SK-N-SH (cell line): ENCODE data around the gene C1RL. TPM values are rescaled to one million over a fixed set of nuclear protein-coding genes. Genes with fewer than 3 reads are reported as not detected.
"Not testable (repeated sequence)": the region's sequence is repeated elsewhere in the genome, so short reads cannot be mapped to it uniquely, and the experiment has no call there.

ENCODE experiments used
- CTCF ChIA-PET: fragments of 300-600, 350-600 bp; formaldehyde crosslinking; extraction: SDS; loops from one replicate; lab custom pipeline; 2021; lab: Yijun Ruan, JAX
- POLR2A ChIA-PET: fragments of 350-600 bp; sonication (Branson Sonifier 250); formaldehyde crosslinking; extraction: SDS; loops from one replicate; lab custom pipeline; 2020; ENCODE audit warnings: antibody characterized with exemption, inconsistent platforms; lab: Yijun Ruan, JAX
- DNase-seq: peaks from one replicate; pipeline ENCODE4 v3.0.0; 2012
- H2AFZ ChIP-seq: fragments of 200-600 bp; sonication (generic); 2 replicates; pipeline ENCODE4 v1.8.1; 2016; ENCODE audit warnings: antibody characterized with exemption, mild to moderate bottlenecking, low read depth
- H3F3A ChIP-seq: fragments of 200-600 bp; sonication (generic); replicated peaks from 2 replicates; pipeline ENCODE3; 2016; ENCODE audit warnings: antibody characterized with exemption, mild to moderate bottlenecking; ENCODE audit not compliant: insufficient read depth
- H3K27ac ChIP-seq, 2 experiments: fragments of 200-500 bp in 1 of 2; fragments of 200-600 bp in 1 of 2; sonication (Bioruptor generic) in 1 of 2; sonication (generic), shearing (Covaris generic) in 1 of 2; 2 replicates each; pipeline versions ENCODE4 v1.5.1 to v1.6.1; 2014 to 2016; ENCODE audit warnings: low read depth in 2 of 2, inconsistent platforms in 1 of 2, low read length in 1 of 2, mild to moderate bottlenecking in 1 of 2, mixed read lengths in 1 of 2
- H3K27me3 ChIP-seq: fragments of 200-600 bp; sonication (generic), shearing (Covaris generic); 2 replicates; pipeline ENCODE4 v1.6.1; 2016; ENCODE audit warnings: mixed run types; ENCODE audit not compliant: insufficient read depth
- H3K36me3 ChIP-seq, 2 experiments: fragments of 200-500 bp in 1 of 2; fragments of 200-600 bp in 1 of 2; sonication (Bioruptor generic) in 1 of 2; sonication (generic) in 1 of 2; replicated peaks in 1 of 2; 2 replicates each; pipeline versions ENCODE3 to v1.5.1; 2014 to 2016; ENCODE audit warnings: low read length in 1 of 2, mild to moderate bottlenecking in 1 of 2; ENCODE audit not compliant: insufficient read depth in 2 of 2, control insufficient read depth in 1 of 2
- H3K4me1 ChIP-seq, 2 experiments: fragments of 200-500 bp in 1 of 2; fragments of 200-600 bp in 1 of 2; sonication (Bioruptor generic) in 1 of 2; sonication (generic), shearing (Covaris generic) in 1 of 2; 2 replicates each; pipeline versions ENCODE4 v1.5.1 to v1.6.1; 2014 to 2016; ENCODE audit warnings: low read depth in 1 of 2, low read length in 1 of 2, mixed run types in 1 of 2; ENCODE audit not compliant: insufficient read depth in 2 of 2, control insufficient read depth in 1 of 2
- H3K4me2 ChIP-seq: fragments of 200-600 bp; sonication (generic), shearing (Covaris generic); 2 replicates; pipeline ENCODE4 v1.6.1; 2017; ENCODE audit warnings: mixed run types
- H3K4me3 ChIP-seq, 2 experiments: fragments of 200-500 bp in 1 of 2; fragments of 200-600 bp in 1 of 2; sonication (Bioruptor generic) in 1 of 2; sonication (generic), shearing (Covaris generic) in 1 of 2; 2 replicates each; pipeline versions ENCODE4 v1.5.1 to v1.8.1; 2014 to 2016; ENCODE audit warnings: low read depth in 2 of 2, inconsistent platforms in 1 of 2, low read length in 1 of 2, mild to moderate bottlenecking in 1 of 2, mixed read lengths in 1 of 2, moderate library complexity in 1 of 2
- H3K79me2 ChIP-seq: fragments of 200-600 bp; sonication (generic); 2 replicates; pipeline ENCODE4 v1.8.1; 2017; ENCODE audit warnings: mild to moderate bottlenecking; ENCODE audit not compliant: insufficient read depth
- H3K9ac ChIP-seq: fragments of 200-600 bp; sonication (generic); 2 replicates; pipeline ENCODE4 v1.6.1; 2017; ENCODE audit warnings: mixed run types
- H3K9me2 ChIP-seq: fragments of 200-600 bp; sonication (generic); 2 replicates; pipeline ENCODE4 v1.6.1; 2017; ENCODE audit warnings: mixed run types
- H3K9me3 ChIP-seq: fragments of 200-600 bp; sonication (generic); 2 replicates; pipeline ENCODE4 v1.6.1; 2017; ENCODE audit warnings: mixed run types, mild to moderate bottlenecking, moderate library complexity
- H4K20me1 ChIP-seq: fragments of 200-600 bp; sonication (generic); 2 replicates; pipeline ENCODE4 v1.6.1; 2017; ENCODE audit warnings: mild to moderate bottlenecking, mixed run types; ENCODE audit not compliant: insufficient read depth
- CHD2 ChIP-seq: fragments of 150-350 bp; IDR thresholded peaks from 2 replicates; pipeline ENCODE4 v1.6.1; 2018; ENCODE audit warnings: low read length; ENCODE audit not compliant: partially characterized antibody
- ELF1 ChIP-seq: IDR thresholded peaks from 2 replicates; pipeline ENCODE4 v1.4.0; 2012
- EZH2phosphoT487 ChIP-seq: fragments of 200-600 bp; sonication (generic); IDR thresholded peaks from 2 replicates; pipeline ENCODE4 v1.6.1; 2017; ENCODE audit warnings: low read depth, mixed run types, mild to moderate bottlenecking, antibody characterized with exemption, moderate library complexity, borderline replicate concordance
- FOXM1 ChIP-seq: IDR thresholded peaks from 2 replicates; pipeline ENCODE4 v1.4.0; 2012; ENCODE audit warnings: low read depth, mild to moderate bottlenecking
- GATA2 ChIP-seq: sonication (generic); formaldehyde crosslinking; IDR thresholded peaks from 2 replicates; pipeline ENCODE4 v1.5.0; 2020; ENCODE audit warnings: mild to moderate bottlenecking, missing genetic modification reagents
- IRF3 ChIP-seq: fragments of 150-350 bp; IDR thresholded peaks from 2 replicates; pipeline ENCODE4 v1.6.1; 2016; ENCODE audit warnings: mild to moderate bottlenecking, low read depth, low read length
- JUND ChIP-seq: IDR thresholded peaks from 2 replicates; pipeline ENCODE4 v1.4.0; 2012
- NFIC ChIP-seq: IDR thresholded peaks from 2 replicates; pipeline ENCODE4 v1.4.0; 2012; ENCODE audit warnings: borderline replicate concordance
- RCOR1 ChIP-seq: fragments of 150-350 bp; IDR thresholded peaks from 2 replicates; pipeline ENCODE4 v1.6.1; 2017; ENCODE audit warnings: antibody characterized with exemption, low read length
- SIN3A ChIP-seq: IDR thresholded peaks from 2 replicates; pipeline ENCODE4 v1.6.1; 2012; ENCODE audit warnings: low read depth, mild to moderate bottlenecking, low read length, moderate library complexity, borderline replicate concordance
- SMC3 ChIP-seq: IDR thresholded peaks from 2 replicates; pipeline ENCODE4 v1.6.1; 2012; ENCODE audit warnings: low read depth, low read length, improper control_type of control experiment
- TEAD4 ChIP-seq: IDR thresholded peaks from 2 replicates; pipeline ENCODE4 v1.4.0; 2012; ENCODE audit warnings: mild to moderate bottlenecking, borderline replicate concordance; ENCODE audit not compliant: insufficient read depth
- USF1 ChIP-seq: IDR thresholded peaks from 2 replicates; pipeline ENCODE4 v1.4.0; 2012; ENCODE audit warnings: low read depth, borderline replicate concordance
- WGBS: methylation state at CpG from one replicate; pipeline ENCODE4 v1.1.6; 2017; ENCODE audit warnings: low lambda C conversion rate; 5-methylcytosine and 5-hydroxymethylcytosine counted together
- polyA plus RNA-seq, 3 experiments: library from polyadenylated mRNA; depleted of rRNA; stranded (reverse); fragments of >200 nt; gene quantifications; 2 replicates each; pipeline ENCODE4 v1.2.3, GENCODE V29; 2012
- TF ChIP-seq, protein P1 (sequence below): IDR thresholded peaks from 2 replicates; pipeline ENCODE4; 2012
- TF ChIP-seq, protein P2 (sequence below): fragments of 150-350 bp; IDR thresholded peaks from 2 replicates; pipeline ENCODE4 v1.6.1; 2017; ENCODE audit warnings: antibody characterized with exemption, low read length, low read depth, borderline replicate concordance
- TF ChIP-seq, protein P3 (sequence below): IDR thresholded peaks from 2 replicates; pipeline ENCODE4 v1.4.0; 2012; ENCODE audit warnings: low read depth, borderline replicate concordance

C1RL gene
- polyA plus RNA-seq, 1 of the 3 experiments (the other 2 are of a cell fraction) = 8.3 TPM

GRCh38 chr12:7058850-7059395 is 50.1 kb downstream of the C1RL start:
- H3K9me3 ChIP-seq = no peaks in the 10 kb centered on the region
- no peak overlapping the region for H3K9ac ChIP-seq
- CTCF ChIA-PET = interaction anchor here (1.1 to 1.5 kb wide), 2 partner anchors 16 to 96 kb away, joined by 3 to 5 read pairs; no protein-coding TSS in a partner anchor
- POLR2A ChIA-PET = no interaction called here
- H4K20me1 ChIP-seq = no peaks in the 10 kb centered on the region
- no peaks in the 10 kb centered on the region for H3F3A ChIP-seq
- no peaks in the 10 kb centered on the region for H3K9me2 ChIP-seq
- H3K4me1 ChIP-seq = no peaks in the 10 kb centered on the region
- no peaks in the 10 kb centered on the region for H3K79me2 ChIP-seq
- H3K4me2 ChIP-seq = no peak overlapping the region
- TF ChIP-seq, protein P1, sequence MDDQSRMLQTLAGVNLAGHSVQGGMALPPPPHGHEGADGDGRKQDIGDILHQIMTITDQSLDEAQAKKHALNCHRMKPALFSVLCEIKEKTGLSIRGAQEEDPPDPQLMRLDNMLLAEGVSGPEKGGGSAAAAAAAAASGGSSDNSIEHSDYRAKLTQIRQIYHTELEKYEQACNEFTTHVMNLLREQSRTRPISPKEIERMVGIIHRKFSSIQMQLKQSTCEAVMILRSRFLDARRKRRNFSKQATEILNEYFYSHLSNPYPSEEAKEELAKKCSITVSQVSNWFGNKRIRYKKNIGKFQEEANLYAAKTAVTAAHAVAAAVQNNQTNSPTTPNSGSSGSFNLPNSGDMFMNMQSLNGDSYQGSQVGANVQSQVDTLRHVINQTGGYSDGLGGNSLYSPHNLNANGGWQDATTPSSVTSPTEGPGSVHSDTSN = no peak
- TF ChIP-seq RCOR1 (no peak), GATA2 (no peak), SIN3A (no peak), CHD2 (no peak), SMC3 (no peak), EZH2phosphoT487 (no peak), JUND (no peak), FOXM1 (no peak), ELF1 (no peak), NFIC (no peak)
- TF ChIP-seq, protein P2, sequence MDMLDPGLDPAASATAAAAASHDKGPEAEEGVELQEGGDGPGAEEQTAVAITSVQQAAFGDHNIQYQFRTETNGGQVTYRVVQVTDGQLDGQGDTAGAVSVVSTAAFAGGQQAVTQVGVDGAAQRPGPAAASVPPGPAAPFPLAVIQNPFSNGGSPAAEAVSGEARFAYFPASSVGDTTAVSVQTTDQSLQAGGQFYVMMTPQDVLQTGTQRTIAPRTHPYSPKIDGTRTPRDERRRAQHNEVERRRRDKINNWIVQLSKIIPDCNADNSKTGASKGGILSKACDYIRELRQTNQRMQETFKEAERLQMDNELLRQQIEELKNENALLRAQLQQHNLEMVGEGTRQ = no peak
- peaks cover 35% of the 10 kb centered on the region; the same call in 1 of the 2 replicates for H3K27me3 ChIP-seq
- 81% methylated on average over 9 of the region's 9 CpGs for WGBS
- H3K27ac ChIP-seq = no peak overlapping the region
- H3K4me3 ChIP-seq = no peak overlapping the region
- H2AFZ ChIP-seq = no peak overlapping the region
- no peak for DNase-seq
- no peaks in the 10 kb centered on the region for H3K36me3 ChIP-seq

DNA sequence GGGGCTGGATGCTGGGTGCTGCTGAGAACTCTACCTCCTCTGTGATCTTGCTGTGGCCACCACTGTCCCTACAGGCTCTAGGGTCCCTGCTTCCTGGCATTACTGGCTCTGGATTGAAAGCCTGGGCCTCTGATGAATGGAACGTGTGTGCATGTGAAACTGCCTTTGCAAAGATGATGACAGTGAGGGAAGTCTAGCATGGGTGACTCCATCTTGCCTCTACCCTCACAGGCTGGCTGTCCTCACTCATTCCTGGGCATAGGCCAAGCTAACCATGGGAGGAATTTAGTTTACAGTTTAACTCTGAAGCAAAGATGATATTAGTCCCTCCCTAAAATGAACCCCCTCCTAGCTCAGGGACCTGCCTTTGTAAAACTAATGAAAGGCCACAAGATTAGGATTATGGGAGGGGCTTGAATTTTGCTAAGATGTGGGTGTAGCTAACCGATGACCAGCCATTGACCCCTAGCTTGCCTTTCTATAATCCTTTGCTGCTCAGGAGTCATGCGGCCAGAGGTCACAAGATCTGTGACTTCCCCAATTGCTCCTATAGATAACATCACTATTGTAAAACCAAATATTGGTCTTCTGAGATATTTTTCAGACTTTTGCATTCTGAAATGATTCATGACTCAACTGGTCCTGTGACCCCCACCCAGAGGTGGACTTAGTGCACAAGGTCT is 50.7 kb downstream of the C1RL start:
- no peaks in the 10 kb centered on the region for H3K4me1 ChIP-seq
- no peaks in the 10 kb centered on the region for H4K20me1 ChIP-seq
- no peak overlapping the region for H3K4me2 ChIP-seq
- ChIA-PET POLR2A (no interaction called here), CTCF (interaction anchor here (0.8 to 1.6 kb wide), 5 partner anchors 15 to 134 kb away, joined by 3 to 5 read pairs (median 3); no protein-coding TSS in a partner anchor)
- H3K27me3 ChIP-seq = peaks cover 36% of the 10 kb centered on the region; the same call in 1 of the 2 replicates
- no peak for DNase-seq
- WGBS = 50% methylated on average over 3 of the region's 3 CpGs
- H3K9ac ChIP-seq = no peak overlapping the region
- no peaks in the 10 kb centered on the region for H3K9me3 ChIP-seq
- H2AFZ ChIP-seq = no peak overlapping the region
- no peaks in the 10 kb centered on the region for H3F3A ChIP-seq
- H3K9me2 ChIP-seq = no peaks in the 10 kb centered on the region
- H3K27ac ChIP-seq = no peak overlapping the region
- H3K36me3 ChIP-seq = no peaks in the 10 kb centered on the region
- no peaks in the 10 kb centered on the region for H3K79me2 ChIP-seq
- H3K4me3 ChIP-seq = no peak overlapping the region
- TF ChIP-seq, protein P3, sequence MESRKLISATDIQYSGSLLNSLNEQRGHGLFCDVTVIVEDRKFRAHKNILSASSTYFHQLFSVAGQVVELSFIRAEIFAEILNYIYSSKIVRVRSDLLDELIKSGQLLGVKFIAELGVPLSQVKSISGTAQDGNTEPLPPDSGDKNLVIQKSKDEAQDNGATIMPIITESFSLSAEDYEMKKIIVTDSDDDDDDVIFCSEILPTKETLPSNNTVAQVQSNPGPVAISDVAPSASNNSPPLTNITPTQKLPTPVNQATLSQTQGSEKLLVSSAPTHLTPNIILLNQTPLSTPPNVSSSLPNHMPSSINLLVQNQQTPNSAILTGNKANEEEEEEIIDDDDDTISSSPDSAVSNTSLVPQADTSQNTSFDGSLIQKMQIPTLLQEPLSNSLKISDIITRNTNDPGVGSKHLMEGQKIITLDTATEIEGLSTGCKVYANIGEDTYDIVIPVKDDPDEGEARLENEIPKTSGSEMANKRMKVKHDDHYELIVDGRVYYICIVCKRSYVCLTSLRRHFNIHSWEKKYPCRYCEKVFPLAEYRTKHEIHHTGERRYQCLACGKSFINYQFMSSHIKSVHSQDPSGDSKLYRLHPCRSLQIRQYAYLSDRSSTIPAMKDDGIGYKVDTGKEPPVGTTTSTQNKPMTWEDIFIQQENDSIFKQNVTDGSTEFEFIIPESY = no peak
- no peak for TF ChIP-seq SMC3
- TF ChIP-seq IRF3 = no peak
- no peak for TF ChIP-seq USF1
- TF ChIP-seq GATA2 = no peak
- no peak for TF ChIP-seq TEAD4

DNA sequence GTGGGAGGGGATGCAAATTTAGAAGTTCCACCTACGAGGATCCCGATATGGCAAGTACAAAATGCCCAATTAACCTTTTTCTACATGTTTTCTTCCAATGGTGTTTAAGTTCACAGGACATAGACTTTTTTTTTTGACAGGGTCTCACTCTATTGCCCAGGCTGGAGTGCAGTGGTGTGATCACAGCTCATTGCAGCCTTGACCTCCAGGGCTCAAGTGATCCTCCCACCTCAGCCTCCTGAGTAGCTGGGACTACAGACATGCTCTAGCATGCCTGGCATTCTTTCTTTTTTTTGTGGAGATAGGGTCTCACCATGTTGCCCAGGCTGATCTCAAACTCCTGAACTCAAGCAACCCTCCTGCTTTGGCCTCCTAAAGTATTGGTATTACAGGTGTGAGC is 53.3 kb downstream of the C1RL start:
- not testable (repeated sequence) for H2AFZ ChIP-seq, H3K4me1 ChIP-seq, H3F3A ChIP-seq, H3K36me3 ChIP-seq, H3K9me2 ChIP-seq, H4K20me1 ChIP-seq, H3K9ac ChIP-seq, H3K4me3 ChIP-seq, H3K9me3 ChIP-seq, H3K27ac ChIP-seq, H3K79me2 ChIP-seq, DNase-seq, H3K4me2 ChIP-seq
- POLR2A ChIA-PET = interaction anchor here (0.6 kb wide), 1 partner anchor 20 kb away, joined by 3 read pairs; no protein-coding TSS in a partner anchor
- 60% methylated on average over 2 of the region's 2 CpGs for WGBS
- CTCF ChIA-PET = interaction anchor here (0.7 to 1.8 kb wide), 3 partner anchors 11 to 23 kb away, joined by 3 read pairs; no protein-coding TSS in a partner anchor
- H3K27me3 ChIP-seq = peaks cover 41% of the 10 kb centered on the region
